Activated naive CD8-positive, alpha-beta T cell (primary cell): ENCODE measurements around the gene ZNF629.

Experiments
- H3K27ac Mint-ChIP-seq: one replicate; pipeline ENCODE4 v1.8.0; 2021; ENCODE audit warnings: mixed read lengths
- H3K27me3 Mint-ChIP-seq: one replicate; pipeline ENCODE4 v1.8.0; 2021; ENCODE audit warnings: mixed read lengths
- H3K36me3 Mint-ChIP-seq: one replicate; pipeline ENCODE4 v1.8.0; 2021; ENCODE audit warnings: mixed read lengths
- H3K4me1 Mint-ChIP-seq: one replicate; pipeline ENCODE4 v1.8.0; 2021; ENCODE audit warnings: low read depth, mixed read lengths
- H3K4me3 Mint-ChIP-seq: one replicate; pipeline ENCODE4 v1.8.0; 2021; ENCODE audit warnings: mild to moderate bottlenecking, mixed read lengths
- H3K9me3 Mint-ChIP-seq: one replicate; pipeline ENCODE4 v1.8.0; 2021; ENCODE audit warnings: low read depth, mixed read lengths

The ZNF629 gene

DNA sequence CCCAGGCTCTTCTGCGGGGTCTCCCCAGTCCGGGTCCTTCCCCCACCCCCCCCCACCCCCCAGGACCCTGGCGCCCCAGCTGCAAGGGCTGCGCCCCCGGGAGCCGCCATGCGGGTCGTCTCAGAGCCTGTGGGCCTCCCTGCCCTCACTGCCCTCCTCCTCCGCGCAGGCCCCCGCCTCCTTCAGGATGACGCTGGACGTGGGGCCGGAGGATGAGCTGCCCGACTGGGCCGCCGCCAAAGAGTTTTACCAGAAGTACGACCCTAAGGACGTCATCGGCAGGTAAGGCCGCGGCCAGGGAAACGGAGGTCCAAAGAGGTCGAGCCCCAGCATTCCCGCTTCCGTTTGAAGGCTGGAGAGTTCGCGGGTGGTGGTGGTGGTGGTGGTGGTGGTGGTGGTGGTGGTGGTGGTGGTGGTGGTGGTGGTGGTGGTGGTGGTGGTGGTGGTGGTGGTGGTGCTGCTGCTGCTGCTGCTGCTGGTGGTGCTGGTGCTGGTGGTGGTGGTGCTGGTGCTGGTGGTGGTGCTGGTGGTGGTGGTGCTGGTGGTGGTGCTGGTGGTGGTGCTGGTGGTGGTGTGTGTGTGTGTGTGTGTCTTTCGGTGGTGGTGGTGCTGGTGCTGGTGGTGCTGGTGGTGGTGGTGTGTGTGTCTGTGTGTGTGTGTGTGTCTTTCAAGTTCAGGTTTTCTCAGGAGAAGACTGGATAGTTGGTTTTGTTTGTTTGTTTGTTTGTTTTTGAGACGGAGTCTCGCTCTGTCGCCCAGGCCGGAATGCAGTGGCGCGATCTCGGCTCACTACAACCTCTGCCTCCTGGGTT, 38.2 kb downstream of the ZNF629 start:
- H3K36me3 Mint-ChIP-seq = peaks cover 4% of the 10 kb centered on the region
- no peaks in the 10 kb centered on the region for H3K9me3 Mint-ChIP-seq
- peaks cover 18% of the 10 kb centered on the region for H3K4me1 Mint-ChIP-seq
- H3K27me3 Mint-ChIP-seq = no peaks in the 10 kb centered on the region
- peak overlapping the region; percentile 89 for H3K4me3 Mint-ChIP-seq
- H3K27ac Mint-ChIP-seq = peak overlapping the region; percentile 28

DNA sequence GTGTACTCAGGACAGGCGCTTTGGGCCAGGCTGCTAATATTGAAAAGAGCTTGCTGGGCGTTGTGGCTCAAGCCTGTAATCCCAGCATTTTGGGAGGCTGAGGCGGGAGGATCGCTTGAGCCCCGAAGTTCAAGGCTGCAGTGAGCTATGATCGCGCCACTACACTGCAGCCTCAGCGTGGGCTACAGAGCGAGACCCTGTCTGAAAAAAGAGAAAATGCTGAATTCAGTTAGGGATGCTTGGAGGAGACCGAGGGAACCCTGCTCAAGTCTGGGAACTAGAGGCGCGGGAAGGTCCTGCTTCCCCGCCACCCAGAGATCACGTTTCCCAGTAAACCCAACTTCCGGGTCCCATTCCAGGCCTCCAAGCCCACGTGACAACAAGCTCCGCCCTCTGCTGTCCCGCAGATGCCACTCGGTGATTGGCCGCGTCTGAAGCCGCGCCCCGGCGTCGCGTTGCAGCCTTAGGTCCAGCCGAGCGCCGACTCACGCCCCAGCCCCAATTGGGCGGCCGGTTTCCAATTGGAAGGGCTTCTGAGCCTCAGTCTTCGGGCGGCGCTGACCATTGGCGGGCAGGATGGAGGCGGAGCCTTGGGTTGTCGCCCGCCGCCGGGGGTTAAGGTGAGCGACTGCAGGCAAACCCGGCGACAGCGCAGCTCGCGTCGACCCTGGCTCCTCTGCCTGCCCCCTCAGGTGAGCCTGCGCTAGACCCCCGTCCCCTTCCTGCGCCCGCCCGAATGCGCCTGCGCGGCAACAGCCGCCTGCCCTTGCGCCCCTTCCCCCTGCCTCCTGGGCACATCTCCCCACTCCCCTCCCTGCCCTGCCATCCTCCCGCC, 39.0 kb downstream of the ZNF629 start, which contains the start of gene PHKG2:
Gene PHKG2 (plus strand): TSS at position 627 of the 835 bp plus-strand sequence. CDS start 396 bp downstream, outside the sequence.
- Mint-ChIP-seq H3K27ac (peak within 1 kb of the TSS; percentile 91), H3K9me3 (no peaks in the 10 kb centered on the region), H3K27me3 (no peaks in the 10 kb centered on the region), H3K36me3 (peaks cover 6% of the 10 kb centered on the region), H3K4me1 (peaks cover 18% of the 10 kb centered on the region), H3K4me3 (peak within 1 kb of the TSS; percentile 89)

- Mint-ChIP-seq H3K4me3 (peak overlapping the region; percentile 89), H3K36me3 (peaks cover 6% of the 10 kb centered on the region), H3K4me1 (peaks cover 18% of the 10 kb centered on the region), H3K27ac (peak overlapping the region; percentile 91), H3K9me3 (no peaks in the 10 kb centered on the region), H3K27me3 (no peaks in the 10 kb centered on the region)
Observed at GRCh38 chr16:30747331-30747730, 39.7 kb downstream of the ZNF629 start.

GRCh38 chr16:30746638-30747175, 40.3 kb downstream of the ZNF629 start:
- Mint-ChIP-seq H3K4me3 (no peak overlapping the region), H3K27me3 (no peaks in the 10 kb centered on the region), H3K9me3 (no peaks in the 10 kb centered on the region), H3K4me1 (peaks cover 18% of the 10 kb centered on the region), H3K36me3 (peaks cover 9% of the 10 kb centered on the region), H3K27ac (peak overlapping the region; percentile 61)

- peak overlapping the region; percentile 54 for H3K27ac Mint-ChIP-seq
- no peaks in the 10 kb centered on the region for H3K27me3 Mint-ChIP-seq
- H3K9me3 Mint-ChIP-seq = no peaks in the 10 kb centered on the region
- peaks cover 30% of the 10 kb centered on the region for H3K4me1 Mint-ChIP-seq
- H3K36me3 Mint-ChIP-seq = peaks cover 9% of the 10 kb centered on the region
- H3K4me3 Mint-ChIP-seq = no peak overlapping the region
Observed at GRCh38 chr16:30745082-30745481, 41.9 kb downstream of the ZNF629 start.

- no peak overlapping the region for H3K4me3 Mint-ChIP-seq
- H3K27me3 Mint-ChIP-seq = no peaks in the 10 kb centered on the region
- peaks cover 24% of the 10 kb centered on the region for H3K4me1 Mint-ChIP-seq
- no peaks in the 10 kb centered on the region for H3K9me3 Mint-ChIP-seq
- peak overlapping the region; percentile 28 for H3K27ac Mint-ChIP-seq
- H3K36me3 Mint-ChIP-seq = peaks cover 9% of the 10 kb centered on the region
Observed at GRCh38 chr16:30744183-30744582, 42.8 kb downstream of the ZNF629 start.

DNA sequence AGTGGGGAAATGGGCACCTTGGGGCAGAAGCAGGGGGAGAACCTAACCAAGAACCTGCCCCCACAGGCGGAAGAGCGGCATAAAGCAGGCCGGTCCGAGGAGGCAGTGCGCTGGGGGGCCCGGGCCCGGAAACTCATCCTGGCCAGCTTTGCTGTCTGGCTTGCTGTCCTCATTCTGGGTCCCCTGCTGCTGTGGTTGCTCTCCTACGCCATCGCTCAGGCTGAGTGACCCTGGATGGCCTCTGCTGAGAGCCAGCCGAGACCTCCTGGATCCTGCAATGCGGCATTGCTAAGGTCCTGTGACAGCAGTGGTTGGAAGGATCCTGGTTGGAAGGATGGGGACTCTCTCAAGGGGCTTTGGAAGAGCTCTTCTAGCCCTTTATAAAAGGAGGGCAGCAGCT, 43.3 kb downstream of the ZNF629 start:
- H3K27ac Mint-ChIP-seq = peak overlapping the region; percentile 64
- H3K4me3 Mint-ChIP-seq = no peak overlapping the region
- no peaks in the 10 kb centered on the region for H3K27me3 Mint-ChIP-seq
- peaks cover 23% of the 10 kb centered on the region for H3K4me1 Mint-ChIP-seq
- no peaks in the 10 kb centered on the region for H3K9me3 Mint-ChIP-seq
- peaks cover 9% of the 10 kb centered on the region for H3K36me3 Mint-ChIP-seq

- Mint-ChIP-seq H3K4me3 (no peak overlapping the region), H3K4me1 (peaks cover 14% of the 10 kb centered on the region), H3K27ac (peak overlapping the region; percentile 56), H3K27me3 (no peaks in the 10 kb centered on the region), H3K36me3 (peaks cover 9% of the 10 kb centered on the region), H3K9me3 (no peaks in the 10 kb centered on the region)
Observed at GRCh38 chr16:30741461-30741914, 45.5 kb downstream of the ZNF629 start.

DNA sequence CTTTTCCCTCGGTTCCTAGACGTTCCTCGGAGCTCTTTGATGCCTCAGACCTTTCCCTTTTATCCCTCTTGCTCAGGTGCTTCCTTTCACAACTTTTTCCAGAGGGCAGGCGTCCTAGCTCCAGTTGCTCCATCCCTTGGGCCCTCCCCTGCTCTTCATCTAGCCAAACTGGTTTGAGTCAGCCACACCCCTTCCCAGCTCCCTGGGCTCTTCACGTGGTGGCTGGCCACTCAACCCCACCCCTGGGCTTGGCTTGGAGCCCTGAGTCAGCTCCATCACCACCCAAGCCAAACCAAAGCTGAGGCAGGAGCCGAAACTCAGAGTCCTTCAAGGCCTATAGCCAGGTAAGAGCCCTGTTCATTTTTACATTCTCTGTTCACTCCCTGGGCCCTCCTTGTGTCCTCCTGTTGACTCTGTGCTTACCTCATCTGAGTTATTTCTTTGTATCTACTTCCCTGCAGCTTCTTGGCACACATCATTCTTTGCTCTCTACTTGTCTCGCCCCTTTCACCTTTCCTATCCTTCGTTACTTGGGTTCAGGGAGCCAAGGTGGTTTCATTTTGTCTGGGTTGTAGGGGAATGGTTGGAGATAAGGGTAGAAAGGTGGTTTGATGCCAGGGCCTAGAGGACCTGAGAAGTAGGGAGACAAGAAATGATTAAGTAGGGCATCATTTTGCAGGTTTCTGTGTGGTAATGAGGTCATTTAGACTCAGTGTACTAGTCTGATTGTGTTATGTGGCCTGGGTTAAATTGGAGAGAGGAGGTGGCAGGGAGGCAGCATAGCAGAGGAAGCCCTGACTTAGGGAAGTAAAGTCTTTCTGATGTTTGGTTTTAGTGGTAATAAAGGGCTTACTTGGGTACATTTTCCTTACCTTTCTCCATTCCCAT, 46.4 kb downstream of the ZNF629 start:
- Mint-ChIP-seq H3K4me1 (peaks cover 14% of the 10 kb centered on the region), H3K4me3 (no peak overlapping the region), H3K27ac (peak overlapping the region; percentile 75), H3K9me3 (no peaks in the 10 kb centered on the region), H3K27me3 (no peaks in the 10 kb centered on the region), H3K36me3 (peaks cover 9% of the 10 kb centered on the region)

- Mint-ChIP-seq H3K4me1 (peaks cover 12% of the 10 kb centered on the region), H3K9me3 (no peaks in the 10 kb centered on the region), H3K36me3 (peaks cover 7% of the 10 kb centered on the region), H3K27ac (no peak overlapping the region), H3K4me3 (no peak overlapping the region), H3K27me3 (no peaks in the 10 kb centered on the region)
Observed at GRCh38 chr16:30738984-30739951, 47.7 kb downstream of the ZNF629 start.

GRCh38 chr16:30737794-30738648, 49.0 kb downstream of the ZNF629 start:
- Mint-ChIP-seq H3K9me3 (no peaks in the 10 kb centered on the region), H3K27me3 (no peaks in the 10 kb centered on the region), H3K4me3 (no peak overlapping the region), H3K36me3 (peaks cover 5% of the 10 kb centered on the region), H3K4me1 (peaks cover 12% of the 10 kb centered on the region), H3K27ac (peak overlapping the region; percentile 46)

GRCh38 chr16:30736995-30737793, 49.8 kb downstream of the ZNF629 start:
- Mint-ChIP-seq H3K27ac (peak overlapping the region; percentile 46), H3K27me3 (no peaks in the 10 kb centered on the region), H3K9me3 (no peaks in the 10 kb centered on the region), H3K4me3 (no peak overlapping the region), H3K36me3 (peaks cover 5% of the 10 kb centered on the region), H3K4me1 (peaks cover 12% of the 10 kb centered on the region)
